ENCODE measurements around the gene KSR1. TPM values are rescaled to one million over a fixed set of nuclear protein-coding genes. Genes with fewer than 3 reads are reported as not detected.

The KSR1 gene
- total and polyA plus RNA-seq, 10 of the 15 experiments (the other 5 are each of a cell fraction or from before 2014, with no cell fraction given) = 0.97 to 66.6 (median 22.9) TPM

DNA sequence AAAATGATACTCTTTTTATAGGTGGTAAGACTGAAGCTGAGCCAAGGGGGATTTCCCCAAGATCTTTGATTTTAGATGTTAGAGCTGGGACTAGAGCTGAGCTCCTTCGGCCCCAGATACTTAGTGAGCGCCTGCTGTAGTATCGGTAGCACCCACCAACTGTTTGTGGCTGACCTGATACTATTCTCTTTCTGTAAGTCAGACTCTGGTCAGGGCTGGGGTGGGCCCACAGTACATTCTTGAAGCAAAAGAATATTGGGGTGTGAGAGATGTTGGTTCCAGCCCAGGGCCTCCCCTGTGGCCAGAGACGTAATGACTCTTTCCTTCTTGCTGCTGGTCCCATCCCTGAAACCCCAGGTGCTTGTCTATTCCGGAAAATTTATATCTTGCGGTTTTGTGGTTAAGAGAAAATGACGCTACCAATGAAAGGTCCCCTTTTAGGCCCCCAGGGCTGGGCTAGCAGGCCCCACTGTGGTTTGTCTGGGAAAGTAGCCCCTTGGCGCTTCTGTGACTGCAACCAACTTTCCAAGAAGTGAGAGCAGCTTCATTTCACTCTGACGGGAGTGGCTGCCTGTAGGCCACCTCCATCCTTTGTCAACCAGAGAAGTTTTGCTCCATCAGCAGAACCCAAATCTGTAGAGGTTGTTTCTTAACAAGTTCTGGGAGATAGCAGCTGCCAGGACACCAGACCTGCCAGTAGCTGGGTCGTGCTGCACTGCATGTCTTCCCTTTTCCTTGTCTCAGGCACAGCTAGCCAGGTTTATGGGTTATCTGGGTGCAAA lies 88.3 kb downstream of the KSR1 start (continued):
- TF ChIP-seq, protein P1, sequence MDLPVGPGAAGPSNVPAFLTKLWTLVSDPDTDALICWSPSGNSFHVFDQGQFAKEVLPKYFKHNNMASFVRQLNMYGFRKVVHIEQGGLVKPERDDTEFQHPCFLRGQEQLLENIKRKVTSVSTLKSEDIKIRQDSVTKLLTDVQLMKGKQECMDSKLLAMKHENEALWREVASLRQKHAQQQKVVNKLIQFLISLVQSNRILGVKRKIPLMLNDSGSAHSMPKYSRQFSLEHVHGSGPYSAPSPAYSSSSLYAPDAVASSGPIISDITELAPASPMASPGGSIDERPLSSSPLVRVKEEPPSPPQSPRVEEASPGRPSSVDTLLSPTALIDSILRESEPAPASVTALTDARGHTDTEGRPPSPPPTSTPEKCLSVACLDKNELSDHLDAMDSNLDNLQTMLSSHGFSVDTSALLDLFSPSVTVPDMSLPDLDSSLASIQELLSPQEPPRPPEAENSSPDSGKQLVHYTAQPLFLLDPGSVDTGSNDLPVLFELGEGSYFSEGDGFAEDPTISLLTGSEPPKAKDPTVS (IDR thresholded peaks at IDR 0.05; ENCODE audit: low read depth, low read length) = no peak
- TF ChIP-seq NR2F1 (conservative IDR thresholded peaks at IDR 0.05) (peak; percentile 95), RELA (IDR thresholded peaks at IDR 0.05; ENCODE audit: borderline replicate concordance, partially characterized antibody) (peak; percentile 79), ELK1 (IDR thresholded peaks at IDR 0.05; ENCODE audit: low read depth, low read length) (no peak), BMI1 (IDR thresholded peaks at IDR 0.05; ENCODE audit: borderline replicate concordance) (peak; percentile 40; the same call in 1 of the 2 replicates), MYC (IDR thresholded peaks at IDR 0.05; ENCODE audit: insufficient read depth, insufficient read length, insufficient replicate concordance, low read length, severe bottlenecking) (no peak), ESRRA (IDR thresholded peaks at IDR 0.05; ENCODE audit: low read length) (no peak), SP1 (IDR thresholded peaks at IDR 0.05; ENCODE audit: low read depth, low read length) (peak; percentile 56), SUZ12 (IDR thresholded peaks at IDR 0.05; ENCODE audit: unreplicated experiment) (no peak), RFX5 (IDR thresholded peaks at IDR 0.05; ENCODE audit: low read depth, low read length) (no peak), JUND (IDR thresholded peaks at IDR 0.05; ENCODE audit: low read depth, low read length) (0 out of 2 replicates have a peak, but pooled peaks have one; percentile 70), HDGF (IDR thresholded peaks at IDR 0.05) (no peak), IKZF1 (conservative IDR thresholded peaks at IDR 0.05) (peak; percentile 99), MEF2B (IDR thresholded peaks at IDR 0.05; ENCODE audit: partially characterized antibody, poor library complexity, severe bottlenecking) (peak; percentile 95), NR2C1 (IDR thresholded peaks at IDR 0.05) (no peak), EGR1 (IDR thresholded peaks at IDR 0.05; ENCODE audit: borderline replicate concordance in 1 of 2, low read depth in 2 of 2, low read length in 2 of 2) (0 out of 3 replicates have a peak, but pooled peaks of 1 of the 2 experiments have one; percentile 29), ZBED1 (IDR thresholded peaks at IDR 0.05; ENCODE audit: borderline replicate concordance) (peak; percentile 89), YBX1 (IDR thresholded peaks at IDR 0.05) (no peak), POLR2A (IDR thresholded peaks at IDR 0.05; ENCODE audit: low read depth, low read length) (no peak)
- TF ChIP-seq, protein P2, sequence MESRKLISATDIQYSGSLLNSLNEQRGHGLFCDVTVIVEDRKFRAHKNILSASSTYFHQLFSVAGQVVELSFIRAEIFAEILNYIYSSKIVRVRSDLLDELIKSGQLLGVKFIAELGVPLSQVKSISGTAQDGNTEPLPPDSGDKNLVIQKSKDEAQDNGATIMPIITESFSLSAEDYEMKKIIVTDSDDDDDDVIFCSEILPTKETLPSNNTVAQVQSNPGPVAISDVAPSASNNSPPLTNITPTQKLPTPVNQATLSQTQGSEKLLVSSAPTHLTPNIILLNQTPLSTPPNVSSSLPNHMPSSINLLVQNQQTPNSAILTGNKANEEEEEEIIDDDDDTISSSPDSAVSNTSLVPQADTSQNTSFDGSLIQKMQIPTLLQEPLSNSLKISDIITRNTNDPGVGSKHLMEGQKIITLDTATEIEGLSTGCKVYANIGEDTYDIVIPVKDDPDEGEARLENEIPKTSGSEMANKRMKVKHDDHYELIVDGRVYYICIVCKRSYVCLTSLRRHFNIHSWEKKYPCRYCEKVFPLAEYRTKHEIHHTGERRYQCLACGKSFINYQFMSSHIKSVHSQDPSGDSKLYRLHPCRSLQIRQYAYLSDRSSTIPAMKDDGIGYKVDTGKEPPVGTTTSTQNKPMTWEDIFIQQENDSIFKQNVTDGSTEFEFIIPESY (IDR thresholded peaks at IDR 0.05) = no peak
- TF ChIP-seq, protein P3, sequence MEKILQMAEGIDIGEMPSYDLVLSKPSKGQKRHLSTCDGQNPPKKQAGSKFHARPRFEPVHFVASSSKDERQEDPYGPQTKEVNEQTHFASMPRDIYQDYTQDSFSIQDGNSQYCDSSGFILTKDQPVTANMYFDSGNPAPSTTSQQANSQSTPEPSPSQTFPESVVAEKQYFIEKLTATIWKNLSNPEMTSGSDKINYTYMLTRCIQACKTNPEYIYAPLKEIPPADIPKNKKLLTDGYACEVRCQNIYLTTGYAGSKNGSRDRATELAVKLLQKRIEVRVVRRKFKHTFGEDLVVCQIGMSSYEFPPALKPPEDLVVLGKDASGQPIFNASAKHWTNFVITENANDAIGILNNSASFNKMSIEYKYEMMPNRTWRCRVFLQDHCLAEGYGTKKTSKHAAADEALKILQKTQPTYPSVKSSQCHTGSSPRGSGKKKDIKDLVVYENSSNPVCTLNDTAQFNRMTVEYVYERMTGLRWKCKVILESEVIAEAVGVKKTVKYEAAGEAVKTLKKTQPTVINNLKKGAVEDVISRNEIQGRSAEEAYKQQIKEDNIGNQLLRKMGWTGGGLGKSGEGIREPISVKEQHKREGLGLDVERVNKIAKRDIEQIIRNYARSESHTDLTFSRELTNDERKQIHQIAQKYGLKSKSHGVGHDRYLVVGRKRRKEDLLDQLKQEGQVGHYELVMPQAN (conservative IDR thresholded peaks at IDR 0.05) = no peak
- TF ChIP-seq, protein P4, sequence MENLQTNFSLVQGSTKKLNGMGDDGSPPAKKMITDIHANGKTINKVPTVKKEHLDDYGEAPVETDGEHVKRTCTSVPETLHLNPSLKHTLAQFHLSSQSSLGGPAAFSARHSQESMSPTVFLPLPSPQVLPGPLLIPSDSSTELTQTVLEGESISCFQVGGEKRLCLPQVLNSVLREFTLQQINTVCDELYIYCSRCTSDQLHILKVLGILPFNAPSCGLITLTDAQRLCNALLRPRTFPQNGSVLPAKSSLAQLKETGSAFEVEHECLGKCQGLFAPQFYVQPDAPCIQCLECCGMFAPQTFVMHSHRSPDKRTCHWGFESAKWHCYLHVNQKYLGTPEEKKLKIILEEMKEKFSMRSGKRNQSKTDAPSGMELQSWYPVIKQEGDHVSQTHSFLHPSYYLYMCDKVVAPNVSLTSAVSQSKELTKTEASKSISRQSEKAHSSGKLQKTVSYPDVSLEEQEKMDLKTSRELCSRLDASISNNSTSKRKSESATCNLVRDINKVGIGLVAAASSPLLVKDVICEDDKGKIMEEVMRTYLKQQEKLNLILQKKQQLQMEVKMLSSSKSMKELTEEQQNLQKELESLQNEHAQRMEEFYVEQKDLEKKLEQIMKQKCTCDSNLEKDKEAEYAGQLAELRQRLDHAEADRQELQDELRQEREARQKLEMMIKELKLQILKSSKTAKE (IDR thresholded peaks at IDR 0.05; ENCODE audit: low read depth, poor library complexity, severe bottlenecking) = peak; percentile 99

Data from GM12878 (cell line).